Esophagus squamous epithelium (tissue), 4 donors: ENCODE data around the gene NDUFV1.

ENCODE experiments used
- CTCF ChIP-seq, 6 experiments: fragments of 450-650 bp in 4 of 6; fragments of 200-600 bp in 2 of 6; sonication (generic) in 2 of 6; IDR thresholded peaks; one replicate each; pipeline ENCODE4 v1.5.1; 2016 to 2019; ENCODE audit warnings: antibody characterized with exemption in 6 of 6, mild to moderate bottlenecking in 4 of 6, moderate library complexity in 4 of 6
- POLR2A ChIP-seq, 4 donors: fragments of 450-650 bp; IDR thresholded peaks; one replicate each; pipeline ENCODE4 v1.6.1; 2017; ENCODE audit warnings: antibody characterized with exemption in 4 of 4, mild to moderate bottlenecking in 4 of 4, moderate library complexity in 3 of 4

GRCh38 chr11:67584881-67585873 lies 21.6 kb upstream of the NDUFV1 start:
- TF ChIP-seq CTCF (IDR thresholded peaks at IDR 0.05) = peak in 1 of 6 experiments; percentile 10
- no peak for TF ChIP-seq POLR2A (IDR thresholded peaks at IDR 0.05)
